GM21381 (cell line): ENCODE measurements around the gene MED16.

Experiments
- ATAC-seq: cut with Tn5 transposase; IDR thresholded peaks from one replicate; pipeline ENCODE4 v1.9.1; 2021; ENCODE audit warnings: mild to moderate bottlenecking, moderate library complexity; ENCODE audit not compliant: unreplicated experiment

MED16 gene

GRCh38 chr19:912181-913079, 19.4 kb upstream of the MED16 start:
- no peak for ATAC-seq

GRCh38 chr19:911197-912033, 18.4 kb upstream of the MED16 start:
- ATAC-seq, result no peak

- no peak for ATAC-seq
These were observed 14.3 kb upstream of the MED16 start for GRCh38 chr19:907183-907853.

- ATAC-seq, result no peak
These were observed 13.5 kb upstream of the MED16 start for GRCh38 chr19:906480-906879.

- ATAC-seq, result no peak
These were observed 11.6 kb upstream of the MED16 start for GRCh38 chr19:904545-904944.

GRCh38 chr19:903266-903797, 10.3 kb upstream of the MED16 start:
- ATAC-seq, result no peak

GRCh38 chr19:902446-903226, 9.6 kb upstream of the MED16 start:
- no peak for ATAC-seq

- ATAC-seq, result no peak
These were observed 9.0 kb upstream of the MED16 start for GRCh38 chr19:902093-902370.

- no peak for ATAC-seq
These were observed 8.5 kb upstream of the MED16 start for GRCh38 chr19:901216-902092.

GRCh38 chr19:900302-901111, 7.5 kb upstream of the MED16 start:
- ATAC-seq, result no peak

GRCh38 chr19:900043-900301, 7.0 kb upstream of the MED16 start:
- ATAC-seq, result no peak

- no peak for ATAC-seq
These were observed 6.5 kb upstream of the MED16 start for GRCh38 chr19:899336-900042.

- ATAC-seq, result no peak
These were observed 5.7 kb upstream of the MED16 start for GRCh38 chr19:898663-899062.

- ATAC-seq, result no peak
These were observed 4.6 kb upstream of the MED16 start for GRCh38 chr19:897442-898039.

- ATAC-seq, result no peak
These were observed 4.0 kb upstream of the MED16 start for GRCh38 chr19:896999-897398.

GRCh38 chr19:896434-896833, 3.4 kb upstream of the MED16 start:
- ATAC-seq, result no peak

- ATAC-seq, result no peak
These were observed 619 bp downstream of the MED16 start for GRCh38 chr19:892243-892893.
